D721Med (cell line): Measurements from ENCODE around the gene NR1H2.
"Not testable (repeated sequence)": the region's sequence is repeated elsewhere in the genome, so short reads cannot be mapped to it uniquely, and the experiment has no call there.

Experiments used
- DNase-seq: peaks from one replicate; pipeline ENCODE4 v3.0.0; 2011; ENCODE audit warnings: low spot score; ENCODE audit not compliant: insufficient read length
- FAIRE-seq: peaks from 2 replicates; lab custom pipeline; 2011; peaks lifted over from hg19 to GRCh38; lab: Jason Lieb, UNC
- CTCF ChIP-seq: IDR thresholded peaks from 2 replicates; pipeline ENCODE4 v1.5.1; 2012; ENCODE audit warnings: mild to moderate bottlenecking, control low read depth; ENCODE audit not compliant: insufficient read depth; ENCODE audit errors: missing control alignments

The NR1H2 gene

DNA sequence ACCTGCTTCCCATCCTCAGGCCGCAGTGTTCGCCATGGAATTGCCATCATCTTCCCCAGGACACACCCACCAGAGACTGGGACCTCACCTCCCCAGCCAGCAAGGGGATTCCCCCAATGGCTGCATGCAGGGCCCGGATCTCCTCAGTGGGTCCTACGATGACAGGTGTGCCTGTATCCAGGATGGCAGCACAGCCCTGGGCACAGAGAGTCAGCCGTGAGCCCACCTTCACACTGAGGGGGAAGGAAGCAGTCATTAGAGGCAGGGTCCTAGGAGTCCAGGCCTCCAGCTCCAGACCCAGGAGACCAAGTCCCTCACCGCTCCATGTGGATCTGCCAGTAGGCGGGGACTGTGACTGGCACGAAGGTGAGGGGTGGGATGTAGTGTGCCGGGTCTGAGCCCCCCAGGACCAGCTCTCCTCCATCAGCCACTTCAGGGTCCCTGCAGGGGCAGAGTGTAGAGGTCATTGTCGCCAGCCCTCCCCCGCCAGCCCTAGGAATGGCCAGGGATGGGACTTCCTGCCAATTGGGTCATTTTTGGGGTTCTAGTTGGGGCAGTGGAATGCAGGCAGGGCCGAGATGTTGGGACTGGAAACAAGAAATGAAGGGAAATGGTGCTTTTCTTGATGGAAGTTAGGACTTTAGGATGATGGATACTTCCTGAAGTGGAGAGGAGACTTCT, 41.4 kb upstream of the NR1H2 start:
- FAIRE-seq (no peak), DNase-seq (no peak)
- TF ChIP-seq CTCF, result no peak

DNA sequence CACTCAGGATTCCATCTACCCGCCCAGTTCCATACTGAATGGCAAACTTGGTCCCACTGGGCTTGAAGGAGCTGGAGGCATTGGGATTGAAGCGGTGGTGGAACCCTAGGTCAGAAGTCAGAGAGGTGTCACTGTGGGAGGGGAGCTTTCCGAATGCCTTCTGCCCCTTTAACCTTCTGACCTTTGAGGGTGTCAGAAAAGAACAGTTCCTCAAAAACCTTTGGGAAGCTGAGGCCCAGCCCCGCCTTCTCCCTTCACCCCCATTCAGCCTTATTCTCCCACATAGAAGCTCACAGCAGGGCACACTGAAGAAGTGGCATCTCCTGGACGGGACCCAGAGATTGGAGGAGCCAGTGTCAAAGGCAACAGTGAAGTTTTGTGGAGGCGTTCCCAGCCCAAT, 39.2 kb upstream of the NR1H2 start:
- DNase-seq, FAIRE-seq: not testable (repeated sequence)

DNA sequence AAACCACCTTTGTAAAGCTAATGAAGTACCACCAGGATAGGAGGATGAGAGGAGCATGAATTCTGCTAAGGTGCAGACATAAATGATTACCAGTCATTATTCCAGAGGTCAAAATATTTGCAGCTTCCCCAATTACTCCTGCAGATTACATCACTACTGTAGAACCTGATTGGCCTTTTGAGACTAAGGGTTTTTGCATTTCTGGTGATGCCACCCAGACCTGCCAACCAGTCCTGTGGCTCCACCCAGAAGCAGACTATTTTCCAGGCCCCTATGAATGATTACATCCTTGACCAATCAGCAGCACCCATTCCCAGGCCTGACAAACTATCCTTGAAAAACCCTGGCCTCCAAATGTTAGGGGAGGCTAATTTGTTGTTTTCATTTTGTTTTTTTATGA, 35.9 kb upstream of the NR1H2 start:
- no peak for TF ChIP-seq CTCF
- FAIRE-seq, result no peak
- no peak for DNase-seq

DNA sequence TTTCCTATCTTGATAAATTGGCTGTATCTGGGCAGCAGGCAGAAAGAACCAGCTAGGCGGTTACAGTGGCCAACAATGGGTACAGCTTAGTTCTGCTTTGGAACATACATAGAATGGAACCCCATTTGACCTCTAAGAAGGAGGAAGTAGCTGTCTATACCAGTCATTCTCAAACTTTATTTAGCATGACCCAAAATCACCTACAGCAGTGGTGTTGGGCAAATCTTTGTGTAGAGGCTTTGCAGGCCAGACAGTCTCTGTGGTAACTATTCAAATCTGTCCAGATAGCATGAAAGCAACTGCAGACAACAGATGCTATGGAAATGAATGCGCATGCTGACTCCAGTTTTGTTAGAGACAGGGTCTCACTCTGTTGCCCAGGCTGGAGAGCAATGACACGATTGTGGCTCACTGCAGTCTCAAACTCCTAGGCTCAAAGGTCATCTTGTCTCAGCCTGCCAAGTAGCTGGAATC, 35.1 kb upstream of the NR1H2 start:
- TF ChIP-seq CTCF, result no peak
- DNase-seq, result no peak
- FAIRE-seq, result no peak

- no peak for FAIRE-seq
- no peak for DNase-seq
- no peak for TF ChIP-seq CTCF
These were observed 31.5 kb upstream of the NR1H2 start for GRCh38 chr19:50344661-50345318.

- DNase-seq, FAIRE-seq: not testable (repeated sequence)
These were observed 29.1 kb upstream of the NR1H2 start for GRCh38 chr19:50347089-50347581.

- DNase-seq (no peak), FAIRE-seq (no peak)
- TF ChIP-seq CTCF, result no peak
These were observed 26.8 kb upstream of the NR1H2 start for GRCh38 chr19:50349277-50350057.
